Fibroblast of the aortic adventitia (primary cell): ENCODE results near the gene NUP210L. TPM values are rescaled to one million over a fixed set of nuclear protein-coding genes. Genes with fewer than 3 reads are reported as not detected.

Experiments
- DNase-seq: peaks from one replicate; pipeline ENCODE4 v3.0.0-alpha.2; 2010; ENCODE audit warnings: low read depth
- H3K4me3 ChIP-seq: 2 replicates; pipeline ENCODE4 v1.5.1; 2011; ENCODE audit warnings: low read depth, mild to moderate bottlenecking, control low read depth, low read length, moderate library complexity
- total RNA-seq: library from RNA; depleted of rRNA; stranded (reverse); fragments of >200 nt; gene quantifications from 2 replicates; pipeline ENCODE4 v1.2.3, GENCODE V29; 2012; ENCODE audit warnings: low replicate concordance
- TF ChIP-seq, protein P1 (sequence below): IDR thresholded peaks from 2 replicates; pipeline ENCODE4 v1.5.1; 2011; ENCODE audit warnings: mild to moderate bottlenecking, low read length, control low read depth, inconsistent platforms; ENCODE audit not compliant: insufficient read depth

Gene NUP210L
- total RNA-seq, 1 donor = 0.09 TPM

DNA sequence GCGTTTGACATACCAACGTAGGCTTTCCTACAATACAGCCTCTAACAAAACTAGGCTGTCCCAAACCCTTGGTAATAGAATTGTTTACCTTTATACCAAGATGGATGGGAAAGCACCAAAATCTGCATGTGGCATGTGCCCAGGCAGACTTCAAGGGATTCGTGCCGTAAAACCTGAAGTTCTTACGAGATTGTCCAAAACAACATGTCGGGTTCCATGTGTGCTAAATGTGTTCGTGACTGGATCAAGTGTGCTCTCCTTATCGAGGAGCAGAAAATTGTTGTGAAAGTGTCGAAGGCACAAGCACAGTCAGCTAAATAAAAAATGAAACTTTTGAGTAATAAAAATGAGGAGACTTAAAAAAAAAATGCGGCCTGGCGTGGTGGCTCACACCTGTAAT lies 159.2 kb downstream of the NUP210L start:
- TF ChIP-seq, protein P1, sequence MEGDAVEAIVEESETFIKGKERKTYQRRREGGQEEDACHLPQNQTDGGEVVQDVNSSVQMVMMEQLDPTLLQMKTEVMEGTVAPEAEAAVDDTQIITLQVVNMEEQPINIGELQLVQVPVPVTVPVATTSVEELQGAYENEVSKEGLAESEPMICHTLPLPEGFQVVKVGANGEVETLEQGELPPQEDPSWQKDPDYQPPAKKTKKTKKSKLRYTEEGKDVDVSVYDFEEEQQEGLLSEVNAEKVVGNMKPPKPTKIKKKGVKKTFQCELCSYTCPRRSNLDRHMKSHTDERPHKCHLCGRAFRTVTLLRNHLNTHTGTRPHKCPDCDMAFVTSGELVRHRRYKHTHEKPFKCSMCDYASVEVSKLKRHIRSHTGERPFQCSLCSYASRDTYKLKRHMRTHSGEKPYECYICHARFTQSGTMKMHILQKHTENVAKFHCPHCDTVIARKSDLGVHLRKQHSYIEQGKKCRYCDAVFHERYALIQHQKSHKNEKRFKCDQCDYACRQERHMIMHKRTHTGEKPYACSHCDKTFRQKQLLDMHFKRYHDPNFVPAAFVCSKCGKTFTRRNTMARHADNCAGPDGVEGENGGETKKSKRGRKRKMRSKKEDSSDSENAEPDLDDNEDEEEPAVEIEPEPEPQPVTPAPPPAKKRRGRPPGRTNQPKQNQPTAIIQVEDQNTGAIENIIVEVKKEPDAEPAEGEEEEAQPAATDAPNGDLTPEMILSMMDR = no peak
- H3K4me3 ChIP-seq = no peak overlapping the region
- no peak for DNase-seq

DNA sequence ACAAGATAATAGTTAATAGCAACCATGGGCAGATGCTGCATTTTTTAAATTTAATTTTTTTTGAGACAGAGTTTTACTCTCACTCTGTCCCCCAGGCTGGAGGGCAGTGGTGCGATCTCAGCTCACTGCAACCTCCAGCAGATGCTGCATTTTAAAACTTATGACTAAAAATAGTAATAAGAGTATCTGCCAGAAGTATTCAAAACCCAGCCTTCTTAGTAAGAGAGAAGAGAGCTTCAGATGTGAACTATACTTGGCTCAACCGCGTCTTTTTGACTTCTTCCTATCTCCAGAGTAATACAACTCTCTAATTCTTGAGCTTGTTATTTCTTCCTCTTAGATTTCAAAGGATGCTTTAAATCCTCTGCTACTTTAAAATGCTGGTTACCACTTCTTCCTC lies 159.7 kb downstream of the NUP210L start:
- DNase-seq = no peak
- TF ChIP-seq, protein P1 = no peak
- H3K4me3 ChIP-seq = no peak overlapping the region

DNA sequence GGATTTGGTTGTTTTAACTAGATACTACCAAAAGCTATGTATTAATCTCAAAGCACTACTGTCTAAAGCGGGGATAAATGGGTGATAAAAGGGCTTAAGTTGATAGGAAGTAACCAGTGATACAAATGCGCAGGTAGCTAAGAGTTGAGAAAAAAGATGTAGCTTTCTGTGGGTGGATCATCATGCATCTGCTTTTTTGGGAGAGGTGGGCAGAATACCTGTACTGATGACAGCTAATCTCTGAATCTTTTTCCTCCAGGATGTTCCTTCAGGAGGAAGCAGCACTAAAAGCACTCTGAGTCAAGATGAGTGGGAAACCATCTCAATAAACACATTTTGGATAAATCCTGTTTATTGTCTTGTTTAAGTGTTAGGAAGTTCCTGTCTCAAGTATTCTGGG lies 163.1 kb downstream of the NUP210L start:
- no peak for DNase-seq
- TF ChIP-seq, protein P1 = no peak

DNA sequence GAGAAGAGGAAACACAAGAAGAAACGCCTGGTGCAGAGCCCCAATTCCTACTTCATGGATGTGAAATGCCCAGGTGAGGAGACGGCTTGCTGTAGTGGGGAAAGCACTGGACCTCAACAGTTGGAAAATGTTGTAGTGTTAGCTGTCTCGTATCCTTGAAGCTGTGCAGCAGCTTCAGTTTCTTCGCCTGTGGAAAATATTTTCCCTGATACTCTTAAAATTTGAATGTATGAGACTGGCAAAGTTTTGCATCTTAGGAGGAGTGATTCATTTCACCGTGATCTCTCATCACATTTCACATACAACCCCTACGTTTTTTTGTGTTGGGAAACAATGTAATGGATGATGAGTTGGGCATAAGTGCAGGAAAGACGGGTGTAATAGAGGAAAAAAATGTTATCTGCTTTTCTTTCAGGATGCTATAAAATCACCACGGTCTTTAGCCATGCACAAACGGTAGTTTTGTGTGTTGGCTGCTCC lies 163.7 kb downstream of the NUP210L start:
- H3K4me3 ChIP-seq = peak overlapping the region; percentile 90
- TF ChIP-seq, protein P1 = no peak
- no peak for DNase-seq

More for the DNA sequence above, 163.1 kb downstream of the NUP210L start:
- peak overlapping the region; percentile 90 for H3K4me3 ChIP-seq

DNA sequence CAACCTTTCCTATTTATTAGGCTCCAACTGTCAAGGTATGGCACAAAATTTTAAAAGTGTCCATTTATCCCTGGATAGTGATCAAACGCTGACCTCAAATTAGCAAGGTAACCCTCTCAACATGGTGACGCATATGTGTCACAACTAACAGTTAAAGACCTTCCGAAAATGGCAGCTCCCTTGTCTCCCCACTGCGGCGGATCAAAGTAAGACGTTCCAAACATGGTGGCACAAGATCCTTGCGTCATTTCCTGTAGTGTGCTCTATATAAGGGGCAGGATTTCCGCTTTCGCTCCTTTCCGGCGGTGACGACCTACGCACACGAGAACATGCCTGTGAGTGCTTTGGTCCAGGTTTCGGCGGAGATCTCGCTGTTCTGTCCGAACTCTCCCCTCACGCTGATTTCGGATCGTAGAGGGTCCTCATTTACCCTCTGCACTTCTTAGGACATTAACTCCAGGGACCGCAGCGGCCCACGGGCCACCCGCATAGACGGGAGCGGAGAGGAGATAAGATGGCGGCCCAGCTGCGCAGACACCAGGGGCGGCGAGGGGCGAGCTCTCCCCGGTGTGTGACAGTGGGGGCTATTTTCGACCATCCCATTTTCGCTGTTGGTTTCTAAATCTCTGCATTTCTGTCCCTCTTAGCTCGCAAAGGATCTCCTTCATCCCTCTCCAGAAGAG lies 164.3 kb downstream of the NUP210L start, which contains the start of gene RPS27:
Gene RPS27, plus strand, starts transcription at position 295 of the 683 bp plus-strand sequence. Its CDS starts 35 bp downstream, at position 330.
- TF ChIP-seq, protein P1 = no peak
- H3K4me3 ChIP-seq = peak within 1 kb of the TSS; percentile 90
- DNase-seq = peak; percentile 99

DNA sequence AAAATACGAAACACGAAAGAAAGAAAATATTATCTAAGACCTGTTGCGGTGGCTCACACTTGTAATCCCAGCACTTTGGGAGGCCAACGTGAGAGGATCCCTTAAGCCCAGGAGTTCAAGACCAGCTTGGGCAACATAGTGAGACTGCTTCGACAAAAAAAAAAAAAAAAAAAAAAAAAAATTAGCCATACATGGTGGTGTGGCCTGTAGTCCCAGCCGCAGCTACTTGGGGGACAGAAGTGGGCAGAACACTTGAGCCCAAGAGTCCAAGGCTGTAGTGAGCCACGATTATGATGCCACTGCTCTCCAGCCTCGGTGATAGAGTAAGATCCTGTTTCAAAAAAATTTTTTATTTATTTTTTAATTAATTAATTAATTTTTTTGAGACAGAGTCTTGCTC lies 167.3 kb downstream of the NUP210L start:
- DNase-seq = no peak
- H3K4me3 ChIP-seq = no peak overlapping the region
- TF ChIP-seq, protein P1 = no peak
